HG03460 (cell line): ENCODE results near the gene TSPAN4.

ENCODE experiments used
- ATAC-seq: cut with Tn5 transposase; IDR thresholded peaks from one replicate; pipeline ENCODE4 v1.9.1; 2021; ENCODE audit not compliant: unreplicated experiment

The TSPAN4 gene

DNA sequence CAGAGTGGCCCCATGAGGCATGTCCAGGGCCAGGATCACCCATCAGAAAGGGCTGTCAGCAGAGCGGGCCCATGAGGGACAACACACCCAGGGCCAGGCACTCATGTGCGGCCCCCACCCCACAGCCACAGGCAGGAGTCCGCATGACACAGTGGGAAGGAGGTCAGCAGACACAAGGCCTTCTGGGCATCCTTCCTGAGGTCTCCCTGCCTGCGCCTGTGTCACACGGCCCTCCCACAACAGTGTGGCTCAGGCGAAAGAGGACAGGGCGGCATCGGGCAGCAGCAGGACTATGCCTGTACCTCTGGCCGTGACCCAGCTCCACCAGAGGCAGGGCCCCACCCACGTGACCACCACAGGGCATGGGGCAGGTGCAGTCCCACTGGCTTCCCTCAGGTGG, 40.9 kb downstream of the TSPAN4 start:
- no peak for ATAC-seq

DNA sequence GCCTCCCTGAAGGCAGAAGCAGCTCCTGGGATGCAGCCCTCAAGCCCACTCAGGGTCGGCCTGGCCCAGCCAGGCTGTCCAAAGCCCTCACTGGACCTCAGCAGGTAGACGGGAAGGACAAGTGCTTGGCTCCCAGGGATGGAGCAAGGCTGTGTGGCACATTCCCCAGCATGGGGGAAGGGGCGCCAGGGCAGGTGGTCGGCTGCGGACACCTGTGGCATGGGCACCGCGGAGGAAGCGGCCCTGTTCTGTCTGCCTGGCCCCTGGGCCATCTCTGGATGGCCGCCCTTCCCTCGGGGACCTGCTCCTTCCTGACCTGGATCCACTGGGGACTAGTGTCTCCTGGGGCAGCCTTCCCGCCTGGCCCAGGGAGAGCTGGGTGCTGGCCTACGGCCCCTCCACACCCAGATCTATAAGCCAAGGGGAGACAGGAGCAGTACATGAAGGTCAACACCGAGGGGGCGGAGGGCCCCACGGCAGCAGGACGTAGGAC, 42.0 kb downstream of the TSPAN4 start:
- no peak for ATAC-seq

DNA sequence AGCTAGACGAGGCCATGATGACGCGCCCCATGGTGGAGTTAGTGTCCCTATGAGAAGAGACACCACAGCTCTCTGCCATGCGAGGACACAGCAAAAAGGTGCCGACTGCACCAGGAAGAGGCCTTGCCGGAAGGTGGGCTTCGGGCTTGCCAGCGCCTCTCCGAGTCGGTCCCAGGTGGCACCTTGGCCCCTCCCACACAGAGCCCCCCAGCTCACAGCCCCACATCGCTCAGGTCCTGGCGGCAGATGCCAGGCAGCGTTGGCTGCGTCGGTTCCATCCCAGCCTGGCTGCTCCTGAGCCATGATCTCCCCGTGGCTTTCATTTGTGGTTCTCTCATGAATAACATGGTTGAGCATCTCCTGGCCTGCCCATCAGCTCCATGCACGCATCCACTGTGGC, 43.9 kb downstream of the TSPAN4 start:
- no peak for ATAC-seq

DNA sequence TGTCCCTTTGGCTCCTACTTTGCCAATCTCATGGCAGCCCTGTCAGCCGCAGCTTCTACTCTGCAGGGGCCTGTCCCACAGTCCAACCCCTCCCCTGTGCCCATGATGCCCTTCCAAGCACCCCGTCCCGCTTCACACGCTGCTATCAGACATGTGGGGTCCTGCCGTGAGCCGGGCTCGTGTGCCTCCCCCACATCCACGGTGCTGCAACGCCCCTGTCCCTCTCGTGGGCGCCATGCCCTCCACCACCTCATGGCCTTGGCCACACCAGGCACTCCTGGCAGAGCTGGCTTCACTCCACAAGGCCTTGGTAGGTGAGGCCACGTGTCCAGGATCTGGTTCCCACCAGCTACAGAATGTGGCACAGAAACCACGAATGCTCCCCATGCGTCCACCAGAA, 44.9 kb downstream of the TSPAN4 start:
- no peak for ATAC-seq

DNA sequence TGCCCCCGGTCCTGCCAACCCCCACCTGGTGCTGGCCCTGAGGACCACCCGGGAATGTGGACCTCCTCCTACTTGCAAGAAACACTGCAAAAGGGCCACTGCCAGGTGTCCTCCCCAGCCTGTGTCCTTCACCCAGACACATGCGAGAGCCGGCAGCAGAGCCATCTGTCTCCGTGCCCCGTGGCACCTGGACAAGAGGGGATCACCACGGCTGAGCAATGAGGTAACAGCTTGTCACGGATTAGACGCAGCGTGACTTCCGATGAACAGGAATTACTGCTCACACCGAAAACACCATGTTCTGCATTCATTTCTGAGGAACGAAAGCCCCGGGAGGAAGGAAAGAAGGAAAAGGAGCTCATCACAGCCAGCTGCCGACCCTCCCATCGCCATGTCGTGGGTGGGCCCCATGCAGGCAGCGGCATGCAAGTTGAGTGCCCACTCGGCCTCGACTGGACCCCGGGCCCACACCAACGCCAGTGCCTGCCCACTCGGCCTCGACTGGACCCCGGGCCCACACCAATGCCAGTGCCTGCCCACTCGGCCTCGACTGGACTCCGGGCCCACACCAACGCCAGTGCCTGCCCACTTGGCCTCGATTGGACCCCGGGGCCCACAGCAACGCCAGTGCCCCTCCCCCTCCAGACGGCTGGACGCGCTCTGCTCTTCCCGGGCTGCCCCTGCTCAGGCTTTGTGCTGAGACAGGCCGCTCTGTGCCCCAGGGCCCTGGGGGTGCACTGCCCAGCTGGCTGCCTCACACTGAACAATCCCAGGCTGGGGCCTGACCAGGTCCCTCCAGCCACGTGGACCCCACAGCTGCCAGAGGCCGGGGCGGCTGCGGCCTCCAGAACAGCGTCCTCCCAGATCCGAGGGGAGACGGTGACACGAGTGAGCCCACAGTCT, 45.9 kb downstream of the TSPAN4 start:
- ATAC-seq = no peak

DNA sequence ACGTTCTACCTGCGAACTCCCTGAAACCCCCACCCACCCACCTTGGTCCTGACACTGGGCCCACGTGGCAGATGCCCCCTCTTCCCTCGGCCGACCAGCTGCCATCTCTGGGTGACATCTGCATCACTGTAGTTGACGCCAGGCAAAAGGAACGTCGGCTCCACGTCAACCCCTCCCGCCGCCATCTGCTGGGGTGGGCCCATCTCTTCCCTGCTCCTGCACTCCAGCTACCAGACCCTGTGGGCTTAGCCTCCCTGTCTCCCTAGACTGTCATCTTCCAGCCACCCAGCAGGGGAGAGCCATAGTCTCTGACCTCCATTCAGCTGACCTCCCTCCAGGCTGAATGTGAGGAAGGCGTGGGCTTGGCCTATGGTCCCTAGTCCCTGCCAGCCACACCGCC, 46.6 kb downstream of the TSPAN4 start:
- ATAC-seq = no peak

DNA sequence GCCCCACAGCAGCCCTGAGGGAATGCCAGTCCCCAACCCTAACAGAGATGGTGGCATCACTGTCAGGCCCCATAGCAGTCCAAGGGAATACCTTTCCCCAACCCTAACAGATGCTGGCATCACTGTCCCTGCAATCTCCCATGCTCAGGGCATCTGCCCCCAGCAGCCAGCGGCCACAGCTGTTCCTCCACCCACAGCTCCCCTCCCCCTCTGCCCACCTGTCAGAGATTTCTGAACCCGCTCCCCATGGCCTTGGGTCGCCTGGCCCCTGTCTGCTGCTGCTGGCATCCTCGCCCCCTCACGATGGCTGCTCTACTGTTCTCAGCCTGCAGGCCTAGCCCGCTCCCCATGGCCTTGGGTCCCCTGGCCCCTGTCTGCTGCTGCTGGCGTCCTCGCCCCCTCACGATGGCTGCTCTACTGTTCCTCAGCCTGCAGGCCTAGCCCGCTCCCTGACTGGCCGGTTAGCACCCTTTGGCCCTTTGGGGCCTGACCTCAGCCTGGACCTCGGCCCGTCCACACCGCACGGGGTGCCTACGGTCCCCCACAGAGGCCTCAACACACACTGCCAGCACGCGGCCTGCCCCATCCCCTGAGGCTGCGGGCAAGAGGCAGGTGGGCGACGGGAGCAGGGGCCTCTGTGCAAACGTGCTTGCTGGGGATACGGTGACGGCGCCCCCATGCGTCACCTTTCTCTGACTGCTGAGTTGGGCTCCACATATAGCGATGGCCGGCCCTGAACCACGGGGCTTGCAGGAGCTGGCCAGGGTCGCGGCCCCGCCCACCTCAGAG, 47.2 kb downstream of the TSPAN4 start:
- ATAC-seq = no peak

DNA sequence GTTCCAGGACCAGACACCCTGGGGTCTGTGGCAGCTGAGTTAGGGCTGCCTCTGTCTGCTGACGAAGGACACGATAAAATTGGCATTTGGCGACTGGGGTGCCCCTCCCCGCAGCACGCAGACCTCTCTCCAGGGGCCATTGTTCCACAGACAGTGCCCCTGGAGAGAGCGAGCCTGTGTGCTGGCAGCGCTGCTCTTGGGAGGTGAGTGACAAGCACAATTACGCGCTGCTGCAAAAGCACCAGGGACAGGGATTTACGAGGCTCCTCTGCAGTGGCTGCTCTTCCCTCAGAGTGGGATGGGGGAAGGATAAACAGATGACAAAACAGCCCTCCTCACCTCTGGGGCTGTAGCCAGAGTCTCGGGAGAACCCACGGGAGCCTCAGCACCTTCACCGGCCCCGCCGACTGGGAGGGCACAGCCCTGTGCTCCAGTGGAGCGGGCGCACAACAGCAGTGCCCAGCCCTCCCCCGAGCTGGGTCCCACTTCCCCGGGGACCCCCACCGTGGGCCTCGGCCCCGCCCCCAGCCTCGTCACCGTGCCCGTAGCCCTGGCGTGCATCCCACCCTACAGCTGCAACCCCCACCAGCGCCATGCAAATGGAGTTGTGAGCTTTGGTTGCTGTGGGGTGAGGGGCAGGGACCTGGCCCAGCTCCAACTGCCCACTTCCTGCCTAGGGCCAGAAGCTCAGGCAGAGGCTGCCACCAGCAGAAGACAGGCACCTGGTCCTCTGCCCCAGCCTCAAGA, 48.3 kb downstream of the TSPAN4 start:
- ATAC-seq = no peak

DNA sequence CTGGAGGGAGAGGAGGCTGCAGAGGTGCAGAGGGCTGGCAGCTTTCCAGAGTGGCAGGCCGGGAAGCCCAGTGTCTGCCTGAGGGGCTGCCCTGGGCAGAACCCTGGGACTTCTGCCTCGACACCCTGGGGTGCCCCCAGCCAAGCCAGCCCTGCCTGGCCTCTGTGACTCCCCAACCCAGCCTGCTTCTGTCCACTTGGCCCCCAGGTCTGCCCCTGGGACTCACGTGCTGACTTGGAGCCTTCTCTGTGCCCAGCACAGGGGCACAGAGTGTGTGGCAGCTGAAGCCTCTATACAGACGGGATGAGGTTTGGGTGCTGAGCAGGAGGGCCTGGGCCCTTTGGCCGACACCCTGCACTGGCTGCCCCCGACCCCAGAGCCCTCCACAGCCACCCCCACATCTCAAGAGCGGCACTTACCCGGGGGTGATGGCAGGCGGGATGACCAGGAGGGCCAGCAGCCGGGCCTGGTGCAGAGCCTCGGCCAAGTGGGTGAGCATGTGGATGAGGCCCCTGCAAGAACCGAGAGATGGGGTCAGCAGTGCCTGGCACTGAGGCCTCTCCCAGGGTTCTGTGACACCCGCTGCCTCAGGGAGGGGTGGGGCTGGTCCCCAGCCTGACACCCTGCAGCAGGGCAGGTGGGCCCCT, 50.5 kb downstream of the TSPAN4 start:
- ATAC-seq = no peak

DNA sequence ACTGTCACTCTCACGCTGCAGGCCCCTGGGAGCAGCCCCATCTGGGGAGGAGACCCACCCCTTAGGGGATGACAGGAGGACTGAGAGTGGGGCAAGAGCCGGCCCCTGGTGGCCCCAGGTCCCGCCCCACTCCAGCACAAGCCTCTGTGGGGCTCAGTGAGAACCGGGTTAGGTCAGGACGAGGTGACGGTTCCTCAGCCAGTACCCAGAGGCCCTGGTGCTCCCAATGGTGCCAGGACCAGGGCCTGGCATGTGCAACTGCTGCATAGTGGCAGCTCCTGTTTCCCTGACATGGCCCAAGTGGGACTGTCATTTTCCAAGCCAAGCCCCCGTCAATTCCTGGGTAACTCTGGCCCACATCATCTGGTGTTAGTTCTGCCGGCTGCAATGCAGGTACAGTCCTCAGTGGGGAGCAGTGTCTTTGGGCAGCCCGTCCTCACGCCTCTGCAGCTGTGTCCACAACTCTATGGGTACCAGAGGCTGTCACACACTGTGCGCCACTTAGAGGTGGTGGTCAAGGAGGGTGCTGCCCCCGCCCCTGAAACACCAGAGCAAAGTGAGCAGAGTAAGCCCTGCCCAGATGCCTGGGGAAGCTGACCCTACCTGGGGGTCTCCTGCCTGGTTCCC, 52.0 kb downstream of the TSPAN4 start:
- no peak for ATAC-seq

DNA sequence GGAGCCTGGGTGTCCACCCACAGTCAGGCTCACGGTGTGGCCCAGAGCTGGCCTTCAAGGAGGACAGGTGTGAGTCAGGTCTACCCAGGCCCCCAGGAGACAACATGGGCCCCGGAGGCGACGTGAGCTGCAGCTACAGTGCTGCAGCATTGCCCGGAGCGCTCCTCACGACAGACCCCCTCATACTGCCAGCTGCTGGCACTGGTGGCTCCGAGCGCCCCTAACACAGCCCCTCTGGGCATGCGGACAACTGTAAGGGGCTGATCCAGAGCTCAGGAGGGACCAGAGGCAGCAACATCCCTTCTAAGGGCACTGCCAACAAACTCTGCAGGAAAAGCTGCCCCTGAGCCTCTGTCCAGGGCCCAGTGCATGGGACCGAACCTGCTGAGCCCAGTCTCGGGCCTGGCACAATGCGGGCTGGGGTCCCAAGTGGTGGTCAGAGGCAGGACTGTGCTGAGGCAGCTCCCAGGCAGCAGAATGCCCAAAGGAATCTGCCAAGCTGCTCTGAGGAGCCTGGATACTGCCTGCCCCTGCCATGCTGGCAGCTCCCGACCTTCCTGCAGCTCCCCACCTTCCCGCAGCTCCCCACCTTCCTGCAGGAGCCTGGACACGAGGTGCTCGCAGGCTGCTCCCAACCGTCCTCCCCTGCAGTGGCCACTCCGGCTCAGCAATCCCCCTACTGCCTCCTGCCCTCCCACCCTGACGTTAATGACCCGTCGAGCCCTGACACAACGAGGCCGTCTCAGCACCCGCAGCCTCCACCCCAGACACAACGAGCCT, 52.9 kb downstream of the TSPAN4 start:
- ATAC-seq = no peak

DNA sequence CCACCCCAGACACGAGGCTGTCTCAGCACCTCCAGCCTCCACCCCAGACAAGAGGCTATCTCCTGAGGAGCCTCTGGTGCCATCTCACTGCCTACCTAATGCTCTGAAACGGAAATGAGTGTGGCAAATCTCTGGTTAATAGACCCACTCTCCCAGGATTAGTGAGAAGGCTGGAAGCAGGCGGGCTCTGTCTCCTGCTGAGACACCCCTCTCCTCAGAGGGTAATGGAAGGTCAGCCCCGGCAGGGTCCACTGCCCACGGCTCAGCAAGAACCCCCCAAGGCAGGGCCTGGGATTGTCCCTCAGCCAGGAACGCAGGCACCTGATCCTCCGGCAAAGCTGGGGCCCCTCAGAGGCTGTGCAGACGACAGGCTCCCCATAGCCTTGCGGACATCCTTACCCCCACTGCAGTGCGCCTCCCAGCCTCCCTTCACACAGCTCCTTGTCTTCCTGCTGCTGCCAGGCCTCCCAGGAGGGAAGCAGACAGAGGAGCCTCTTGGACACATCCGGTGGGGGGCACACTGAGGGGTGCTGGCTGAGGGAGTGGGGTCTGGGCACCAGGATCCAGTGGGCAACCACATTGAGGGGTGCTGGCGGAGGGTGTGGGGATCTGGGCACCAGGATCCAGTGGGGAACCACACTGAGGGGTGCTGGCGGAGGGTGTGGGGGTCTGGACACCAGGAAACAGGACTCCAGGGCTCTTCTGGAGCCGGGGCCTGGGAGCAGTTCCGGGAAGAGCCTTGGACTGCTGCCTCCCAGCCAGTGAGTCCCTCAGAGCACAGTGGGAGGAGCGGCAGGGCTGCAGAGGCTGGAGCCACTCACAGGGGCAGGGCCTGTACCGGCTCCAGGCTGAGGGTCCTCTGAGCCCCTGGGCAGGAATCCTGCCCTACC, 54.8 kb downstream of the TSPAN4 start:
- ATAC-seq = no peak

DNA sequence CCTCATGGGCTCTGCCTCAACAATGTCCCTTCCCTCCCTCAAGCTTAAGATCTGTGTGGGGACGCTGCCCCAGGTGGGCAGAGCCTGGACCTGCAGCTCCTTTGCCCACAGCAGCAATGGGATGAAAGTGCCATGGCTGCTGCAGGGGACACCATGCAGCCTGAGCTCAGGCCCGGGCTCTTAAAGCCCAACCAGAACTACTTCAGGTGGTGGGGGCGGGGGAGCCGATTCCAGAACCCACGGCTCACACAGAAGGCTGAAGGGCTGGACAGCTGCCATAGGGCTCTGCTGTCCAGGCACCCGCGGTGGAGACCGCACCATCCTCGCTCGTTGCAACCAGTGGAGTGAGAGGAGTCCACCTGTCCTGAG, 55.5 kb downstream of the TSPAN4 start:
- ATAC-seq = no peak

DNA sequence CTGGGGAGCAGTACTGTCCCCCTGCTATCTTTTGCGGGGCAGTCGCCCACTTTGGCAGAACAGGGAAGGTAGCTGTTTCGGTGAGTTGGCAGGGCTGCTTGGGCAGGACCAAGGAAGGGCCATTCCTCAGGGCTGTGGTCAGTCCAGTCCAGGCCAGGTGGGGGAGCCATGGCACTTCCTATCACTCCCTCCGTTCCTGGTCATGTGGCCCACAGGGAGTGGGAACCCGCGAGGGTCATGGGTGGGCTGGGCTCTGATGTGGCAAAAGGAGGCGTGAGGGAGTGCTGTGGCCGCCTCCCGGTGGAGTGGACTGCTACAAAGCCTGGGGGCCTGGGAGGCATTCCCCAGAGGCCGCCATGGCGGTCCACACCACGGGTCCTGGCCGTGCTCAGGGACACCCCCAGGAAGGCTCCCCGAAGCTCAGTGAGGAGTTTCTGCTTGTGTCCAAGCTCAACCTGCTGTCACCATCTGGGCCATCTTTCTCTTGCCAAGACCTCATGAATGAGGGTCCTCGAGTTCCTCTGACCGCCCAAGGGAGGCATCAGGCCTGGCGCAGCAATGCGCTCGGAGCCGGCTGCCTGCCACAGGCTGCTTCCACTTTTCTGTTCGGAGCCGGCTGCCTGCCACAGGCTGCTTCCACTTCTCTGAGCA, 56.0 kb downstream of the TSPAN4 start:
- ATAC-seq = no peak

DNA sequence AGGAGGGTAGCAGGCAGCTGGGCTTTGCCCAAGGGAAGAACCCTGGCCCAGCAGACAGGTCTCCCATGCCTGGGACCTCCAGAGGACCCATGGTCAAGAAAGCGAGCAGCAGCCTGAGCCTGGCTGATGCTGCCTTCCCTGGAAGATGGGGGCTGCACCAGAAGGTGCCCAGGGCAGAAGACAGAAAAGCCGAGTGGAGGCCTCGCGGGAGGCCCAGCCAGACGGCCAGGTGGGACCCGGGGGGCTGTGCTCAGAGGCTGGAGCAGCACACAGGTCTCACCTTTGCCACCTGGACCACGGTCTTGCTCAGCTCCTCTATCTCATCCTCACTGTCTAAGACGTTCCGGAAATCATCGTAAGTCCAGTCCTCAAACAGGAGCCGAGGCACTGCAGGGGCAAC, 57.1 kb downstream of the TSPAN4 start:
- no peak for ATAC-seq

DNA sequence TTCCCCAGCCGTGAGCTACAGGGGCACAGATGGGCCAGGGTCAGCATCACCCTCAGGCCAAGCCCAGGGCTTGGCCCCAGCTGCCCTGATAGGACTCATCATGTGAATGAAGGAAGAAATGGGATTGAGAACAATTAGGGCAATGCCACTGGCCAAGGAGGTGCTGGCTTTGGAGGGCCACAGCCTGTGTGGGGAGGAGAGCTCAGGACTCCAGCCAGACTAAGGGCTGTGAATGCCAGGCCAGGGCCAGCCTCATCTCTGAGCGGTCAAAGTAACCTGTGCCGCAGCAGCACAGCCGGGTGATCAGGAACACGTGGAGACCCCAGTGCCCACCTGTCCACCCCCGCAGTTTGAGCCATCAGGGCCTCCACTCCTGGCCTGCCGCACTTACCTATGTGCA, 57.9 kb downstream of the TSPAN4 start:
- no peak for ATAC-seq

DNA sequence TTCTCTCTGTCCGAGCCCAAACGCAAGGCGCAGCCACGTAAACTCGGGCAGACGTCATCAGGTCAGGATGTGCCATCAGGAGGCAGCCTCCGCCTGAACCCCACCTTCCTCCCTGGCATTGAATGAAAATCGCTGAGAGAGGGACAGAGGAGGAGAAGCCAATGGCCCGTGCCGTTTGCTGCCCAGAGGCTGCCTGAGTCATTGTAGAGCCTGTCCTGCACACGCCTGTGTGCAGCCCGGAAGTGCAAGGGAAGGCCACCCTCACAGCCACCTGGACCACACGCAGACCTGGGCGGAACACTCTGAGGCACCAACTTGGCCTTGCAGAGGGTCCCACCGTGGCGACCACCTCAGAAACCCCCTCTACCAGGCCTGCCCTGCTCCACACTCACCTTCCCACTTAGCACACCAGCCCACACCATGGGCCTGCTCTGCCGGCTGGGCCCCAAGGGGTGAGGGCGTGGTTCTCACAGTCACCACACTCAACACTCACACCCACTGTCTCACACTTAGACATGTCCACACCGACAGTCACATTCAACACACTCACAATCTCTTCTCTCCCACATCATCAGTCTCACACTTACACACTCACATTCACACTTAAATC, 58.9 kb downstream of the TSPAN4 start:
- no peak for ATAC-seq

DNA sequence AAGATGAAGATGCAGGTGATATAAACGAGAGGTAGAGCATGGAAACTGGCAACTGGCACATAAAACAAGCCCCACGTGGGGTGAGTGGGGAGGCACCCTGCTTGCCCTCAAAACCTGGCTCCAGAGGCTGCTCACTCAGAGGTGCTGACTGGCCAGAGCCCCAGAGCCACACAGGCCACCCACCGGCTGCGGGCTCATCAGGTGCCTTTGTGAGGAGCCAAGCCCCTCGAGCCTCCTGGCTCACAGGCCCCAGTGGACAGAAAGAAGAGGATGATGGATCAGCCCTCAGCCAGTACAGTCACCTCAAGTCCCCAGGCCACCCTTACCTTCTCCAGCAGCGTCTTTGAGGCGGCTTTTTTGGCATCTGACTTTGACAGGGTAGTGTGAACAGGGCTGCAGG, 61.7 kb downstream of the TSPAN4 start:
- ATAC-seq = no peak
